GM18951 (cell line): ENCODE results near the gene THEMIS2.

Experiments
- POLR2A ChIP-seq: IDR thresholded peaks from 4 replicates; pipeline ENCODE4 v1.6.1; 2011; ENCODE audit warnings: mild to moderate bottlenecking; ENCODE audit not compliant: insufficient read length, insufficient read depth; ENCODE audit errors: extremely low read depth
- in situ Hi-C: fragments of 300-500 bp; cut with MboI; formaldehyde crosslinking; loops from one replicate; pipeline ENCODE4 v1.12.0; 2022; ENCODE audit warnings: low sequenced_read_pairs, mixed read lengths, inconsistent platforms; ENCODE audit not compliant: unreplicated experiment

The THEMIS2 gene

DNA sequence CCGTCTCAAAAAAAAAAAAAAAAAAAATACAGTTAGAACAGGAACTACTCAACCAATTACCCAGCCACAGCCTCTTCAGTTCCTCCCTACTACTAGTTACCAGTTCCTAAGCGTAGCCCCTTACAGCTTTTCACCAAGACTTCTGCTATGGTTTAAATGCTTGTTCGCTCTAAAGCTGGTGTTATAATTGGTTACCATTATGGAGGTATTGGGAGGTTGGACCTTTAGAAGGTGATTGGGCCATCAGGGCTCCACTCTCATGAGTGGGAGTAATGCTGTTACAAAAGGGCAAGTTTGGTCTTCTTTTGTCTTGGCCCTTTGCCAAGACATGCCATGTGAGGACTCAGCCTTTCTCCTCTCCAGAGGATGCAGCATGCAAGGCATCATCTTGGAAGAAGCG, 59.4 kb downstream of the THEMIS2 start:
- in situ Hi-C loops, result no loop called here

DNA sequence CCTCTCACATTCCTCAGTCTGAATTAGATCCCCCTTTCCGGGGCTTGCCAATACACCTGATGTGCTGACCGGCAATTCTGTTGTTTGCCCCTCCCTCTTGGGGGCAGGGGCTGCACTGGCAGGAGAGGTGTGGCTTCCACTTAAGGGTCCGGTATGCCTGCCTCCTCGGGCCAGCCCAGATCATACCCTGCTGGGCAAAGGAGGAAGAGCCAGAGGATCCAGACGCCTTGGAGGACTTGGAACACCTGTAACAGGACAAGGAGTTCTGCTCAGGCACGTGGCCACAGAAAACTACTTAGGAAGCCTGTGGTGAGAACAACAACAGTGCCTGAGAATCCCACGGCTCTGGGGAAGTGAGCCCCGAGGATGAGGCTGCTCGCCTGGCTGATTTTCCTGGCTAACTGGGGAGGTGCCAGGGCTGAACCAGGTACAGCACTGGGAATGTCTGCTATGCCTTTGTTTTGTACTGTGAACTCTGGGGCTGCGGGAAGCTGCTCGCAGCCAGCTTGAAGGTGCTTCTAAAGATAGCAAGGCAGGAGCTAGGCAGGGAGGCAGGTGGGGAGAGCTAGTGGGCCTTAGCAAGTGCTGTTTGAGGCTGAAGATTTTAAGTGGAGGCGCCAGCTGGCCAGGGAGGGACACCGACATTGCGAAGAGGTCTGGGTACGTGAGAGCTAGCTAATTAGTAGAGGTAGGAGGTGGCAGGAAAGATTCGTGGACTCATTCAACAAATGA, 62.6 kb downstream of the THEMIS2 start, which contains the start of gene SMPDL3B:
Gene SMPDL3B (plus strand): TSS at position 183 of the 732 bp plus-strand sequence. CDS start 184 bp downstream, at position 367.
- in situ Hi-C loops, result no loop called here
- TF ChIP-seq POLR2A, result no peak

More for the DNA sequence above, 59.4 kb downstream of the THEMIS2 start:
- TF ChIP-seq POLR2A, result no peak

DNA sequence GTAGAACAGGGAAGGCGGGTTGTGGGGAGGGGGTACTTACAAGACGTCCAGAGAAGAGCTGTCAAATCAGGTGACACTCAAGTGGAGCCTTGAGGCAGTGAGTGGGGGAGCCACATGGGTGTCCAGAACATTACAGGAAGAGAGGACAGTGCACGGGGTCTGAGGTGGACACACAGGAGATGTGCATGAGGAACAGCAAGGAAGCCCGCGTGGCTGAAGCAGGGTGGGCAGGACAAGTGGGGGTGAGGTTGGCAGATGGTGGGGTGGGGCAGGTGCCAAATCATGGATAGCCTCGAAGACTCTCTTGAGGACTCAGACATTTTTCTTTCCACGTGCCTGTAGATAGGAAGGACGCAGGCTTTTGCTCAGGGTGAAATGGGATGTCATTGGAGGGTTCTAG, 63.4 kb downstream of the THEMIS2 start:
- in situ Hi-C loops, result no loop called here
- no peak for TF ChIP-seq POLR2A
